SK-N-SH (cell line): ENCODE results near the gene GDF2. TPM values are rescaled to one million over a fixed set of nuclear protein-coding genes. Genes with fewer than 3 reads are reported as not detected.

Source experiments
- CTCF ChIA-PET: fragments of 300-600, 350-600 bp; formaldehyde crosslinking; extraction: SDS; loops from one replicate; lab custom pipeline; 2021; lab: Yijun Ruan, JAX
- POLR2A ChIA-PET: fragments of 350-600 bp; sonication (Branson Sonifier 250); formaldehyde crosslinking; extraction: SDS; loops from one replicate; lab custom pipeline; 2020; ENCODE audit warnings: antibody characterized with exemption, inconsistent platforms; lab: Yijun Ruan, JAX
- DNase-seq: peaks from one replicate; pipeline ENCODE4 v3.0.0; 2012
- H2AFZ ChIP-seq: fragments of 200-600 bp; sonication (generic); 2 replicates; pipeline ENCODE4 v1.8.1; 2016; ENCODE audit warnings: antibody characterized with exemption, mild to moderate bottlenecking, low read depth
- H3F3A ChIP-seq: fragments of 200-600 bp; sonication (generic); replicated peaks from 2 replicates; pipeline ENCODE3; 2016; ENCODE audit warnings: antibody characterized with exemption, mild to moderate bottlenecking; ENCODE audit not compliant: insufficient read depth
- H3K27ac ChIP-seq, 2 experiments: fragments of 200-500 bp in 1 of 2; fragments of 200-600 bp in 1 of 2; sonication (Bioruptor generic) in 1 of 2; sonication (generic), shearing (Covaris generic) in 1 of 2; 2 replicates each; pipeline versions ENCODE4 v1.5.1 to v1.6.1; 2014 to 2016; ENCODE audit warnings: low read depth in 2 of 2, inconsistent platforms in 1 of 2, low read length in 1 of 2, mild to moderate bottlenecking in 1 of 2, mixed read lengths in 1 of 2
- H3K27me3 ChIP-seq: fragments of 200-600 bp; sonication (generic), shearing (Covaris generic); 2 replicates; pipeline ENCODE4 v1.6.1; 2016; ENCODE audit warnings: mixed run types; ENCODE audit not compliant: insufficient read depth
- H3K36me3 ChIP-seq, 2 experiments: fragments of 200-500 bp in 1 of 2; fragments of 200-600 bp in 1 of 2; sonication (Bioruptor generic) in 1 of 2; sonication (generic) in 1 of 2; replicated peaks in 1 of 2; 2 replicates each; pipeline versions ENCODE3 to v1.5.1; 2014 to 2016; ENCODE audit warnings: low read length in 1 of 2, mild to moderate bottlenecking in 1 of 2; ENCODE audit not compliant: insufficient read depth in 2 of 2, control insufficient read depth in 1 of 2
- H3K4me1 ChIP-seq, 2 experiments: fragments of 200-500 bp in 1 of 2; fragments of 200-600 bp in 1 of 2; sonication (Bioruptor generic) in 1 of 2; sonication (generic), shearing (Covaris generic) in 1 of 2; 2 replicates each; pipeline versions ENCODE4 v1.5.1 to v1.6.1; 2014 to 2016; ENCODE audit warnings: low read depth in 1 of 2, low read length in 1 of 2, mixed run types in 1 of 2; ENCODE audit not compliant: insufficient read depth in 2 of 2, control insufficient read depth in 1 of 2
- H3K4me2 ChIP-seq: fragments of 200-600 bp; sonication (generic), shearing (Covaris generic); 2 replicates; pipeline ENCODE4 v1.6.1; 2017; ENCODE audit warnings: mixed run types
- H3K4me3 ChIP-seq, 2 experiments: fragments of 200-500 bp in 1 of 2; fragments of 200-600 bp in 1 of 2; sonication (Bioruptor generic) in 1 of 2; sonication (generic), shearing (Covaris generic) in 1 of 2; 2 replicates each; pipeline versions ENCODE4 v1.5.1 to v1.8.1; 2014 to 2016; ENCODE audit warnings: low read depth in 2 of 2, inconsistent platforms in 1 of 2, low read length in 1 of 2, mild to moderate bottlenecking in 1 of 2, mixed read lengths in 1 of 2, moderate library complexity in 1 of 2
- H3K79me2 ChIP-seq: fragments of 200-600 bp; sonication (generic); 2 replicates; pipeline ENCODE4 v1.8.1; 2017; ENCODE audit warnings: mild to moderate bottlenecking; ENCODE audit not compliant: insufficient read depth
- H3K9ac ChIP-seq: fragments of 200-600 bp; sonication (generic); 2 replicates; pipeline ENCODE4 v1.6.1; 2017; ENCODE audit warnings: mixed run types
- H3K9me2 ChIP-seq: fragments of 200-600 bp; sonication (generic); 2 replicates; pipeline ENCODE4 v1.6.1; 2017; ENCODE audit warnings: mixed run types
- H3K9me3 ChIP-seq: fragments of 200-600 bp; sonication (generic); 2 replicates; pipeline ENCODE4 v1.6.1; 2017; ENCODE audit warnings: mixed run types, mild to moderate bottlenecking, moderate library complexity
- H4K20me1 ChIP-seq: fragments of 200-600 bp; sonication (generic); 2 replicates; pipeline ENCODE4 v1.6.1; 2017; ENCODE audit warnings: mild to moderate bottlenecking, mixed run types; ENCODE audit not compliant: insufficient read depth
- ELF1 ChIP-seq: IDR thresholded peaks from 2 replicates; pipeline ENCODE4 v1.4.0; 2012
- EP300 ChIP-seq, 2 experiments: IDR thresholded peaks; 2 replicates each; pipeline versions ENCODE4 v1.4.0 to v1.6.1; 2012; ENCODE audit warnings: borderline replicate concordance in 1 of 2, low read depth in 1 of 2, low read length in 1 of 2
- EZH2phosphoT487 ChIP-seq: fragments of 200-600 bp; sonication (generic); IDR thresholded peaks from 2 replicates; pipeline ENCODE4 v1.6.1; 2017; ENCODE audit warnings: low read depth, mixed run types, mild to moderate bottlenecking, antibody characterized with exemption, moderate library complexity, borderline replicate concordance
- FOSL2 ChIP-seq: IDR thresholded peaks from 2 replicates; pipeline ENCODE4 v1.4.0; 2012; ENCODE audit warnings: low read depth, mild to moderate bottlenecking, moderate library complexity, borderline replicate concordance
- FOXJ3 ChIP-seq: sonication (generic); formaldehyde crosslinking; IDR thresholded peaks from 2 replicates; pipeline ENCODE4 v1.5.1; 2020; ENCODE audit warnings: mild to moderate bottlenecking, missing genetic modification reagents
- FOXM1 ChIP-seq: IDR thresholded peaks from 2 replicates; pipeline ENCODE4 v1.4.0; 2012; ENCODE audit warnings: low read depth, mild to moderate bottlenecking
- MEF2A ChIP-seq: IDR thresholded peaks from 2 replicates; pipeline ENCODE4 v1.4.0; 2012; ENCODE audit warnings: low read depth, borderline replicate concordance
- MXI1 ChIP-seq: IDR thresholded peaks from 2 replicates; pipeline ENCODE4 v1.6.1; 2012; ENCODE audit warnings: mild to moderate bottlenecking, low read depth, low read length, improper control_type of control experiment
- NFIC ChIP-seq: IDR thresholded peaks from 2 replicates; pipeline ENCODE4 v1.4.0; 2012; ENCODE audit warnings: borderline replicate concordance
- NRF1 ChIP-seq: IDR thresholded peaks from 2 replicates; pipeline ENCODE4 v1.6.1; 2012; ENCODE audit warnings: low read depth, mild to moderate bottlenecking, low read length
- POLR2AphosphoS5 ChIP-seq: IDR thresholded peaks from 2 replicates; pipeline ENCODE4 v1.6.1; 2012; ENCODE audit warnings: low read depth, low read length
- RAD21 ChIP-seq: IDR thresholded peaks from 2 replicates; pipeline ENCODE4 v1.6.1; 2012; ENCODE audit warnings: mild to moderate bottlenecking, low read length
- RXRA ChIP-seq: IDR thresholded peaks from 2 replicates; pipeline ENCODE4 v1.4.0; 2012; ENCODE audit warnings: low read depth, mild to moderate bottlenecking, borderline replicate concordance
- TAF1 ChIP-seq: IDR thresholded peaks from 2 replicates; pipeline ENCODE4 v1.6.1; 2012; ENCODE audit warnings: low read depth, mild to moderate bottlenecking, low read length, moderate library complexity, borderline replicate concordance
- TCF12 ChIP-seq: IDR thresholded peaks from 2 replicates; pipeline ENCODE4 v1.4.0; 2012
- YY1 ChIP-seq: IDR thresholded peaks from 2 replicates; pipeline ENCODE4 v1.4.0; 2012; ENCODE audit warnings: low read depth, mild to moderate bottlenecking
- WGBS: methylation state at CpG from one replicate; pipeline ENCODE4 v1.1.6; 2017; ENCODE audit warnings: low lambda C conversion rate; 5-methylcytosine and 5-hydroxymethylcytosine counted together
- polyA plus RNA-seq, 3 experiments: library from polyadenylated mRNA; depleted of rRNA; stranded (reverse); fragments of >200 nt; gene quantifications; 2 replicates each; pipeline ENCODE4 v1.2.3, GENCODE V29; 2012
- TF ChIP-seq, protein P1 (sequence below): IDR thresholded peaks from 2 replicates; pipeline ENCODE4 v1.4.0; 2012; ENCODE audit warnings: low read depth
- TF ChIP-seq, protein P2 (sequence below): IDR thresholded peaks from 2 replicates; pipeline ENCODE4 v1.4.0; 2012; ENCODE audit warnings: low read depth, borderline replicate concordance
- TF ChIP-seq, protein P3 (sequence below): IDR thresholded peaks from 2 replicates; pipeline ENCODE4 v1.4.0; 2012; ENCODE audit warnings: low read depth, borderline replicate concordance

GDF2 gene
- polyA plus RNA-seq, 1 of the 3 experiments (the other 2 are of a cell fraction) = not detected

DNA sequence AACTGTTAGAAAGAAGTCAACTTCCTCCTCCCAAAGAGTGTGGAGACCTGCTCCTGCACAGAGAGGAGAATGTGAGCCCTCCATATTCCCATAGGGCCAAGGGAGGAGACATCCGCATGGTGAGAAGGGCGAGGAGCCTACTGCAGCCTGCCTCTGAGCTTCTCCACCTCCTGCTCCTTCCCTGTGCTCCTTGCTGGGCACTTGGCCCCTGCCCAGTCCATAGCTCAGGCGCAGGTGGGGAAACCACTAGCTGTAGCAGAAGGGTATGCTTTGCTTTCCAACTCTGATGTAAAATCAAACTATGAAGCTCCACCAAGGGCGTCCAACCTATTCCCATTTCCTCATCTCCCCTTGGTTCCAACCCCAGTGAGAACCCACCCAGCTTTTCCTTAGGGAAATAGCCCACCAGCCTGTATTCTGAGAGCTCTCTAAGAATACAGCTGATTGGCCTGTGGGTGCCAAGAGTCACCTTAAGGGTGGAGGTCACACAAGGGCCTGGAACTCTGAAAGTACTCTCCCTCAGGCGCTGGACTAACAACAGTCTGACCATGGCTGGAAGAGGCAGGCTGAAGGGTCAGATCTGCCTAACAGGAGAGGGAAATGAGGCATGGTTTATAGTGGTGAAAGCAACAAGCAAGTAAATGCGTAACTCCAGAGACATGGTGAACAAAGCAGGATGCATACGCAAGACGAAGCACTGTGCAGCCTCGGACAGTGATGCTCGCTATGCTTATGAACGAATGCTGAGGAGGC is 47.9 kb downstream of the GDF2 start:
- no peaks in the 10 kb centered on the region for H3K27me3 ChIP-seq
- no peaks in the 10 kb centered on the region for H3F3A ChIP-seq
- WGBS = 85% methylated on average over 11 of the region's 11 CpGs
- no peaks in the 10 kb centered on the region for H3K9me3 ChIP-seq
- H3K4me1 ChIP-seq = no peaks in the 10 kb centered on the region; a peak in 1 of 4 replicates
- no peak overlapping the region for H3K4me3 ChIP-seq
- H3K36me3 ChIP-seq = no peaks in the 10 kb centered on the region
- ChIA-PET CTCF (interaction anchor here (1.2 to 7.4 kb wide), 3 partner anchors 9 to 30 kb away, joined by 3 to 50 read pairs (median 7); partner anchors contain the start of gene RBP3), POLR2A (no interaction called here)
- no peaks in the 10 kb centered on the region for H3K79me2 ChIP-seq
- no peak for DNase-seq
- no peak for TF ChIP-seq FOXJ3 (CRISPR knock-in tag)
- H3K4me2 ChIP-seq = no peak overlapping the region
- H3K9ac ChIP-seq = no peak overlapping the region
- H3K9me2 ChIP-seq = no peaks in the 10 kb centered on the region
- no peak overlapping the region for H2AFZ ChIP-seq
- H4K20me1 ChIP-seq = no peaks in the 10 kb centered on the region
- H3K27ac ChIP-seq = no peak overlapping the region

DNA sequence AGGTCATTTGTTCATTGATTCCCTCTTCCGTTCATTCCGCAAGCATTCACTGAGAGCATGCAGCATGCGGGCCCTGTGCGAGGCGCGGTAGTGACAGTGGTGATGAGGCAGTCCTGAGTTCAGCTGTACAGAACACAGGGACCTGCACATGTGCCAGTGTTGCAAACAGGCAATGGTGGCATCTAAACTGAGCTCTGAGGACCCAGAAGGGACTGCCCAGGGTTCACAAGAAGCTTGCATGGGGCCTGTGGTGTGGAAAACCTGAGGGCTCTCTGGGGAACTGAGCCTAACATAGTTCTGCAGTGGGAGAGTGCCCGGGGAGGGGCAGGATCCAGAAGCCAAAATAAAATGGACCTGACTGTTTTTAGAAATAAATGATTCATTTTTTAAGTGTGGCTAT is 48.6 kb downstream of the GDF2 start:
- H3K79me2 ChIP-seq = no peaks in the 10 kb centered on the region
- H3K4me2 ChIP-seq = no peak overlapping the region
- no peaks in the 10 kb centered on the region for H3F3A ChIP-seq
- WGBS = 87% methylated on average over 6 of the region's 7 CpGs
- POLR2A ChIA-PET = no interaction called here
- H3K9ac ChIP-seq = no peak overlapping the region
- H4K20me1 ChIP-seq = no peaks in the 10 kb centered on the region
- no peaks in the 10 kb centered on the region for H3K36me3 ChIP-seq
- H3K27me3 ChIP-seq = no peaks in the 10 kb centered on the region
- CTCF ChIA-PET = interaction anchor here (0.7 to 7.4 kb wide), 4 partner anchors 10 to 76 kb away, joined by 3 to 50 read pairs (median 5); partner anchors contain the start of gene RBP3
- H3K4me1 ChIP-seq = no peaks in the 10 kb centered on the region; a peak in 1 of 4 replicates
- H3K9me2 ChIP-seq = no peaks in the 10 kb centered on the region
- H3K4me3 ChIP-seq = no peak overlapping the region
- no peak overlapping the region for H3K27ac ChIP-seq
- H2AFZ ChIP-seq = no peak overlapping the region
- peak; percentile 5 for DNase-seq
- TF ChIP-seq NFIC = no peak
- TF ChIP-seq RAD21 = no peak
- no peak for TF ChIP-seq TAF1
- TF ChIP-seq MEF2A = no peak
- TF ChIP-seq, protein P1, sequence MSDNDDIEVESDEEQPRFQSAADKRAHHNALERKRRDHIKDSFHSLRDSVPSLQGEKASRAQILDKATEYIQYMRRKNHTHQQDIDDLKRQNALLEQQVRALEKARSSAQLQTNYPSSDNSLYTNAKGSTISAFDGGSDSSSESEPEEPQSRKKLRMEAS = no peak
- TF ChIP-seq, protein P2, sequence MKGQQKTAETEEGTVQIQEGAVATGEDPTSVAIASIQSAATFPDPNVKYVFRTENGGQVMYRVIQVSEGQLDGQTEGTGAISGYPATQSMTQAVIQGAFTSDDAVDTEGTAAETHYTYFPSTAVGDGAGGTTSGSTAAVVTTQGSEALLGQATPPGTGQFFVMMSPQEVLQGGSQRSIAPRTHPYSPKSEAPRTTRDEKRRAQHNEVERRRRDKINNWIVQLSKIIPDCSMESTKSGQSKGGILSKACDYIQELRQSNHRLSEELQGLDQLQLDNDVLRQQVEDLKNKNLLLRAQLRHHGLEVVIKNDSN = no peak
- TF ChIP-seq POLR2AphosphoS5 = no peak
- TF ChIP-seq NRF1 = no peak
- TF ChIP-seq RXRA = no peak
- no peak for TF ChIP-seq EZH2phosphoT487
- no peak for TF ChIP-seq EP300 (IDR thresholded peaks at IDR 0.05; ENCODE audit: borderline replicate concordance in 1 of 2, low read depth in 1 of 2, low read length in 1 of 2)
- TF ChIP-seq TCF12 = no peak
- no peak for TF ChIP-seq ELF1
- no peak for TF ChIP-seq FOSL2
- no peak for TF ChIP-seq YY1
- no peak for TF ChIP-seq MXI1
- no peak for TF ChIP-seq FOXM1
- TF ChIP-seq, protein P3, sequence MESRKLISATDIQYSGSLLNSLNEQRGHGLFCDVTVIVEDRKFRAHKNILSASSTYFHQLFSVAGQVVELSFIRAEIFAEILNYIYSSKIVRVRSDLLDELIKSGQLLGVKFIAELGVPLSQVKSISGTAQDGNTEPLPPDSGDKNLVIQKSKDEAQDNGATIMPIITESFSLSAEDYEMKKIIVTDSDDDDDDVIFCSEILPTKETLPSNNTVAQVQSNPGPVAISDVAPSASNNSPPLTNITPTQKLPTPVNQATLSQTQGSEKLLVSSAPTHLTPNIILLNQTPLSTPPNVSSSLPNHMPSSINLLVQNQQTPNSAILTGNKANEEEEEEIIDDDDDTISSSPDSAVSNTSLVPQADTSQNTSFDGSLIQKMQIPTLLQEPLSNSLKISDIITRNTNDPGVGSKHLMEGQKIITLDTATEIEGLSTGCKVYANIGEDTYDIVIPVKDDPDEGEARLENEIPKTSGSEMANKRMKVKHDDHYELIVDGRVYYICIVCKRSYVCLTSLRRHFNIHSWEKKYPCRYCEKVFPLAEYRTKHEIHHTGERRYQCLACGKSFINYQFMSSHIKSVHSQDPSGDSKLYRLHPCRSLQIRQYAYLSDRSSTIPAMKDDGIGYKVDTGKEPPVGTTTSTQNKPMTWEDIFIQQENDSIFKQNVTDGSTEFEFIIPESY = no peak
- no peaks in the 10 kb centered on the region for H3K9me3 ChIP-seq
